Mononuclear cell (primary cell): ENCODE measurements around the gene MARCHF11. TPM values are rescaled to one million over a fixed set of nuclear protein-coding genes. Genes with fewer than 3 reads are reported as not detected.

Experiments
- H3K27me3 ChIP-seq: 2 replicates; pipeline ENCODE4 v1.6.0; 2011; ENCODE audit warnings: low read length, control low read depth; ENCODE audit not compliant: insufficient read depth
- H3K4me1 ChIP-seq: 2 replicates; pipeline ENCODE4 v1.5.1; 2011; ENCODE audit warnings: mild to moderate bottlenecking, low read length, control low read depth; ENCODE audit not compliant: insufficient read depth
- H3K4me3 ChIP-seq: 2 replicates; pipeline ENCODE4 v1.5.1; 2011; ENCODE audit warnings: mild to moderate bottlenecking, low read length, moderate library complexity
- H3K9me3 ChIP-seq: 2 replicates; pipeline ENCODE4 v1.5.1; 2011; ENCODE audit warnings: low read depth, mild to moderate bottlenecking, control low read depth, low read length
- total RNA-seq: library from RNA; depleted of rRNA; stranded (reverse); fragments of >200 nt; gene quantifications from one replicate; pipeline ENCODE4 v1.2.3, GENCODE V29; 2012

MARCHF11 gene
- total RNA-seq, 1 donor = not detected

GRCh38 chr5:16049761-16050160, 129.8 kb downstream of the MARCHF11 start:
- H3K9me3 ChIP-seq = peaks cover 8% of the 10 kb centered on the region
- no peaks in the 10 kb centered on the region for H3K4me1 ChIP-seq
- no peak overlapping the region for H3K4me3 ChIP-seq
- no peaks in the 10 kb centered on the region for H3K27me3 ChIP-seq

- Histone ChIP-seq H3K9me3 (peaks cover 8% of the 10 kb centered on the region), H3K27me3 (no peaks in the 10 kb centered on the region), H3K4me3 (no peak overlapping the region), H3K4me1 (no peaks in the 10 kb centered on the region)
These were observed 131.5 kb downstream of the MARCHF11 start for GRCh38 chr5:16048132-16048531.

GRCh38 chr5:16043349-16043965, 136.1 kb downstream of the MARCHF11 start:
- Histone ChIP-seq H3K4me3 (no peak overlapping the region), H3K4me1 (no peaks in the 10 kb centered on the region), H3K27me3 (no peaks in the 10 kb centered on the region), H3K9me3 (peaks cover 8% of the 10 kb centered on the region)

GRCh38 chr5:16037121-16037845, 142.3 kb downstream of the MARCHF11 start:
- H3K9me3 ChIP-seq = no peaks in the 10 kb centered on the region
- H3K4me1 ChIP-seq = no peaks in the 10 kb centered on the region

GRCh38 chr5:16034319-16035001, 145.1 kb downstream of the MARCHF11 start:
- Histone ChIP-seq H3K9me3 (no peaks in the 10 kb centered on the region), H3K27me3 (no peaks in the 10 kb centered on the region), H3K4me1 (no peaks in the 10 kb centered on the region), H3K4me3 (no peak overlapping the region)

More at GRCh38 chr5:16037121-16037845, 142.3 kb downstream of the MARCHF11 start:
- Histone ChIP-seq H3K4me3 (no peak overlapping the region), H3K27me3 (no peaks in the 10 kb centered on the region)

GRCh38 chr5:16033187-16033925, 146.2 kb downstream of the MARCHF11 start:
- no peaks in the 10 kb centered on the region for H3K4me1 ChIP-seq
- no peak overlapping the region for H3K4me3 ChIP-seq
- no peaks in the 10 kb centered on the region for H3K27me3 ChIP-seq
- H3K9me3 ChIP-seq = no peaks in the 10 kb centered on the region

GRCh38 chr5:16028708-16029107, 150.9 kb downstream of the MARCHF11 start:
- Histone ChIP-seq H3K9me3 (no peaks in the 10 kb centered on the region), H3K27me3 (no peaks in the 10 kb centered on the region), H3K4me3 (no peak overlapping the region), H3K4me1 (no peaks in the 10 kb centered on the region)

- no peaks in the 10 kb centered on the region for H3K4me1 ChIP-seq
- H3K27me3 ChIP-seq = no peaks in the 10 kb centered on the region
- H3K9me3 ChIP-seq = no peaks in the 10 kb centered on the region
- H3K4me3 ChIP-seq = no peak overlapping the region
These were observed 153.9 kb downstream of the MARCHF11 start for GRCh38 chr5:16025681-16026080.

GRCh38 chr5:16018970-16019369, 160.6 kb downstream of the MARCHF11 start:
- Histone ChIP-seq H3K9me3 (no peaks in the 10 kb centered on the region), H3K4me3 (no peak overlapping the region), H3K27me3 (no peaks in the 10 kb centered on the region), H3K4me1 (no peaks in the 10 kb centered on the region)

- Histone ChIP-seq H3K27me3 (no peaks in the 10 kb centered on the region), H3K9me3 (no peaks in the 10 kb centered on the region), H3K4me1 (no peaks in the 10 kb centered on the region), H3K4me3 (no peak overlapping the region)
These were observed 161.9 kb downstream of the MARCHF11 start for GRCh38 chr5:16017720-16018119.
